K562 (cell line): Measurements from ENCODE around the gene GIMAP1. TPM values are rescaled to one million over a fixed set of nuclear protein-coding genes. Genes with fewer than 3 reads are reported as not detected.

Experiments used
- ATAC-seq: fragments of 200-7000 bp; cut with Tn5 transposase; 3 replicates; pipeline ENCODE4 v1.9.1; 2020; ENCODE audit warnings: moderate library complexity
- BruUV-seq: library from RNA; stranded (reverse); fragments of 400-500 nt; replicated peaks from 2 replicates; lab custom pipeline; 2021; lab: Mats Ljungman, UMichigan
- CTCF ChIA-PET: fragments of 300-600 bp; formaldehyde crosslinking; extraction: SDS; loops from one replicate; lab custom pipeline; 2021; ENCODE audit warnings: low intra/inter-chr PET ratio; lab: Yijun Ruan, JAX
- POLR2A ChIA-PET: fragments of 300-600, 350-650 bp; sonication (Branson Sonifier 250); formaldehyde crosslinking; extraction: SDS; loops from one replicate; lab custom pipeline; 2021; ENCODE audit warnings: antibody characterized with exemption, inconsistent platforms; lab: Yijun Ruan, JAX
- DNase-seq, 4 experiments: peaks; one replicate each; pipeline versions ENCODE4 v3.0.0 to v3.0.0-alpha.2; 2011 to 2018; ENCODE audit warnings: low spot score in 3 of 4, mixed read lengths in 3 of 4; ENCODE audit errors: extremely low read depth in 1 of 4
- FAIRE-seq: peaks from 2 replicates; lab custom pipeline; 2011; peaks lifted over from hg19 to GRCh38; lab: Jason Lieb, UNC
- H2AFZ ChIP-seq: 2 replicates; pipeline ENCODE4 v1.6.0; 2011; ENCODE audit warnings: low read depth, low read length, control low read depth, inconsistent platforms
- H3K27ac ChIP-seq: fragments of 200-600 bp; 3 replicates; pipeline ENCODE4 v1.8.0; 2011; ENCODE audit warnings: low read depth, mild to moderate bottlenecking, control low read depth, inconsistent platforms, low read length, moderate library complexity, mixed read lengths; ENCODE audit errors: extremely low read depth
- H3K27me3 ChIP-seq, 2 experiments: fragments of 300-600 bp in 1 of 2; 2 replicates in 1 of 2; 3 replicates in 1 of 2; pipeline versions ENCODE4 v1.6.0 to v1.8.0; 2011; ENCODE audit warnings: inconsistent platforms in 2 of 2, low read length in 2 of 2, mild to moderate bottlenecking in 1 of 2, mixed read lengths in 1 of 2, moderate library complexity in 1 of 2; ENCODE audit not compliant: control insufficient read depth in 2 of 2, insufficient read depth in 2 of 2
- H3K36me3 ChIP-seq: fragments of 300-600 bp; 3 replicates; pipeline ENCODE4 v1.8.0; 2011; ENCODE audit warnings: mild to moderate bottlenecking, low read length, inconsistent platforms; ENCODE audit not compliant: control insufficient read depth, insufficient read depth
- H3K4me1 ChIP-seq, 2 experiments: fragments of 200-600 bp in 1 of 2; replicated peaks in 1 of 2; 2 replicates in 1 of 2; 3 replicates in 1 of 2; pipeline versions ENCODE4 v1.5.1 to v1.8.0; 2011; ENCODE audit warnings: inconsistent platforms in 2 of 2, low read length in 2 of 2, mild to moderate bottlenecking in 1 of 2, mixed read lengths in 1 of 2, moderate library complexity in 1 of 2; ENCODE audit not compliant: control insufficient read depth in 2 of 2, insufficient read depth in 2 of 2
- H3K4me2 ChIP-seq: 2 replicates; pipeline ENCODE4 v1.6.1; 2011; ENCODE audit warnings: low read length, control low read depth, inconsistent platforms, mixed read lengths; ENCODE audit not compliant: insufficient read depth
- H3K4me3 ChIP-seq: fragments of 200-600 bp; sonication (generic), shearing (Covaris generic); 2 replicates; pipeline ENCODE4 v1.5.1; 2016; ENCODE audit warnings: control low read depth, inconsistent platforms
- H3K79me2 ChIP-seq: fragments of 200-600 bp; 3 replicates; pipeline ENCODE4 v1.8.0; 2011; ENCODE audit warnings: low read length, inconsistent platforms; ENCODE audit not compliant: control insufficient read depth, insufficient read depth
- H3K9ac ChIP-seq, 2 experiments: 2 replicates each; pipeline versions ENCODE4 v1.6.0 to v1.6.1; 2011; ENCODE audit warnings: low read depth in 2 of 2, low read length in 2 of 2, control low read depth in 1 of 2, inconsistent platforms in 1 of 2, mild to moderate bottlenecking in 1 of 2, mixed read lengths in 1 of 2; ENCODE audit not compliant: insufficient read depth in 1 of 2
- H3K9me1 ChIP-seq: one replicate; pipeline ENCODE4 v1.6.0; 2011; ENCODE audit warnings: inconsistent platforms, mild to moderate bottlenecking, low read length, moderate library complexity; ENCODE audit not compliant: control insufficient read depth, insufficient read depth
- H3K9me3 ChIP-seq: replicated peaks from 2 replicates; pipeline ENCODE4 v1.5.1; 2011; ENCODE audit warnings: low read depth, low read length, inconsistent platforms; ENCODE audit not compliant: control insufficient read depth, insufficient read depth
- H4K20me1 ChIP-seq: replicated peaks from 2 replicates; pipeline ENCODE4 v1.6.1; 2011; ENCODE audit warnings: low read length, inconsistent platforms, mixed read lengths; ENCODE audit not compliant: control insufficient read depth, insufficient read depth
- FIP1L1 ChIP-seq: fragments of 200-400 bp; formaldehyde crosslinking; IDR thresholded peaks from 2 replicates; pipeline ENCODE4 v1.6.1; 2018; ENCODE audit warnings: mild to moderate bottlenecking, low read depth, low read length; ENCODE audit not compliant: poor library complexity, severe bottlenecking
- ILF3 ChIP-seq: fragments of 450-650 bp; IDR thresholded peaks from 2 replicates; pipeline ENCODE4 v1.6.1; 2018; ENCODE audit warnings: antibody characterized with exemption, mild to moderate bottlenecking, moderate library complexity, borderline replicate concordance
- RREB1 ChIP-seq: fragments of 250-450 bp; sonication (Bioruptor Pico); IDR thresholded peaks from 2 replicates; pipeline ENCODE4 v1.4.0; 2020
- WGBS: fragments of 100-300 bp; shearing (Covaris generic); methylation state at CpG from one replicate; pipeline ENCODE4 v1.1.6; 2016; ENCODE audit warnings: low coverage, mixed read lengths; ENCODE audit not compliant: insufficient coverage; ENCODE audit errors: missing lambda C conversion rate; 5-methylcytosine and 5-hydroxymethylcytosine counted together
- in situ Hi-C: fragments of 300-500 bp; cut with MboI; formaldehyde crosslinking; loops from 4 replicates; pipeline ENCODE4 v1.15.0; 2018; ENCODE audit warnings: inconsistent platforms, mixed read lengths
- intact Hi-C: fragments of 100-400 bp; cut with micrococcal nuclease; formaldehyde crosslinking; loops from 2 replicates; pipeline ENCODE4 v1.14.2; 2022
- polyA plus RNA-seq, 8 experiments: library from polyadenylated mRNA; depleted of rRNA in 4 of 8; stranded (reverse) in 5 of 8; unstranded in 3 of 8; fragments of >200 nt; fragmentation: Nextera tagmentation in 2 of 8; fragmentation: Illumina TruSeq in 1 of 8; extraction: Ambion mirVana in 2 of 8; extraction: Trizol in 1 of 8; gene quantifications; 2 replicates each; pipeline versions ENCODE4 v1.2.1 to v1.2.3, GENCODE V29; 2011 to 2014; ENCODE audit warnings: inconsistent platforms in 1 of 8, missing spikeins in 1 of 8
- total RNA-seq, 7 experiments: library from RNA; depleted of rRNA in 6 of 7; stranded (reverse); fragments of >200 nt in 6 of 7; fragmentation: Illumina TruSeq in 2 of 7; extraction: Trizol in 2 of 7; gene quantifications; 2 replicates each; pipeline versions ENCODE4 v1.2.1 to v1.2.3, GENCODE V29; 2011 to 2021; ENCODE audit warnings: low replicate concordance in 1 of 7

GIMAP1 gene
- total and polyA plus RNA-seq, 9 of the 15 experiments (the other 6 are each of a cell fraction or from before 2014, with no cell fraction given) = 0.04 to 0.13 TPM; not detected in 7

GRCh38 chr7:150745086-150745485 is 28.7 kb downstream of the GIMAP1 start (continued):
- TF ChIP-seq RREB1 (CRISPR knock-in tag) = no peak

- BruUV-seq = no TSS peak
- no peak for DNase-seq
- TF ChIP-seq ILF3 (no peak), FIP1L1 (no peak)
- TF ChIP-seq, all 486 proteins: peak for 0
- H3K27ac ChIP-seq = no peak overlapping the region
- H3K9me3 ChIP-seq = no peaks in the 10 kb centered on the region
- peaks cover 5% of the 10 kb centered on the region; the same call in 1 of the 2 replicates for H4K20me1 ChIP-seq
- no peaks in the 10 kb centered on the region for H3K79me2 ChIP-seq
- in situ Hi-C loops = no loop called here
- H3K4me2 ChIP-seq = no peak overlapping the region
- H3K4me3 ChIP-seq = no peak overlapping the region
- H3K9ac ChIP-seq = no peak overlapping the region
- peaks cover 18 to 44% of the 10 kb centered on the region in 2 experiments; a peak in 4 of 5 replicates for H3K27me3 ChIP-seq
- no peak overlapping the region for H2AFZ ChIP-seq
- no peaks in the 10 kb centered on the region for H3K36me3 ChIP-seq
- CTCF ChIA-PET = no interaction called here
- ATAC-seq (no peak), FAIRE-seq (no peak)
- intact Hi-C loops = no loop called here
- whole genome bisulfite sequencing = 0% methylated on average over 3 of the region's 3 CpGs
- H3K9me1 ChIP-seq = no peaks in the 10 kb centered on the region
- H3K4me1 ChIP-seq = no peaks in the 10 kb centered on the region
- POLR2A ChIA-PET = no interaction called here
Measured at GRCh38 chr7:150745876-150746275, 29.5 kb downstream of the GIMAP1 start.
